ENCODE results near the gene ACSL5. TPM values are rescaled to one million over a fixed set of nuclear protein-coding genes. Genes with fewer than 3 reads are reported as not detected.
A peak's percentile ranks its signal among the peaks of the same experiment; 100 is the strongest.

Gene ACSL5
- total RNA-seq, 1 donor from 2014 or later: 4.2 TPM

DNA sequence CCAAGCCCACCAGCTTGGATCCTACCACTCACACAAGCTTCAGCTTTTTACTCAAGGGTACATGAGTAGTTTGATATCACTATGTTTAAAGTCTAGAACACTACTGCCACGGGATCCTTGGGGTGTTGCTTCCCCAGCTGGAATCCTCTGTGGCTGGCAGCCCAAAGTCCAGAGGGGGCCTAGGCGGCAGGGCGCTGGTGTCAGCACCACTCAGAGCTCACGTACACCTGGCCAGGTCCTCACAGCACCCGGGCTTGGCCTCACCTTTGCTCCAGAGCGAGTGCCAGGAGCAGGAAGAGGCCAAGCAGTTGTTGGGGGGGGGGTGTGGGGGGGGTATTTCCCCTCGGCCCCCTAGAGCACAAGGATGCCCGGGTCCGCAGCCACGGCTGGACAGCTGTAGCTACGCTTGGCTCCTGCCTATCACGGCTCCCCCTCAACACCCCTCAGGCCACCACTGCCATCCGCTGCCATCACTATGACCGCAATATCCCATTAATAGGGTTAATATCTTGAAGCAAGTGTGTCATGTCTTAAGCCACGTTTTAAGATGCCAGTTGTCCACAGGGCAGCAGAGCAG, 55.8 kb downstream of the ACSL5 start:
- no peak overlapping the region for H3K4me3 ChIP-seq (ENCODE audit: low read length in 3 of 3)
- H3K9ac ChIP-seq (ENCODE audit: low read depth in 1 of 3, low read length in 3 of 3): no peak overlapping the region
- H3K9me3 ChIP-seq (ENCODE audit: control insufficient read depth in 3 of 3, low read length in 3 of 3): no peaks in the 10 kb centered on the region
- no peaks in the 10 kb centered on the region for H3K27me3 ChIP-seq (ENCODE audit: control insufficient read depth in 3 of 3, insufficient read depth in 3 of 3, low read length in 3 of 3)
- peaks cover 10 to 57% (median 54%) of the 10 kb centered on the region in 3 donors for H3K36me3 ChIP-seq (ENCODE audit: control insufficient read depth in 3 of 3, insufficient read depth in 3 of 3, low read length in 3 of 3)
- no peaks in the 10 kb centered on the region for H3K4me1 ChIP-seq (ENCODE audit: control insufficient read depth in 3 of 3, insufficient read depth in 3 of 3, low read length in 3 of 3)
- H3K27ac ChIP-seq (ENCODE audit: low read depth, low read length): no peak overlapping the region

GRCh38 chr10:112433136-112433535, 59.2 kb downstream of the ACSL5 start:
- no peak overlapping the region for H3K9ac ChIP-seq (ENCODE audit: low read depth in 1 of 3, low read length in 3 of 3)
- H3K27ac ChIP-seq (ENCODE audit: low read depth, low read length): no peak overlapping the region
- no peak overlapping the region for H3K4me3 ChIP-seq (ENCODE audit: low read length in 3 of 3)
- no peaks in the 10 kb centered on the region for H3K4me1 ChIP-seq (ENCODE audit: control insufficient read depth in 3 of 3, insufficient read depth in 3 of 3, low read length in 3 of 3)
- H3K9me3 ChIP-seq (ENCODE audit: control insufficient read depth in 3 of 3, low read length in 3 of 3): no peaks in the 10 kb centered on the region
- H3K27me3 ChIP-seq (ENCODE audit: control insufficient read depth in 3 of 3, insufficient read depth in 3 of 3, low read length in 3 of 3): no peaks in the 10 kb centered on the region
- peaks cover 20 to 62% (median 61%) of the 10 kb centered on the region in 3 donors for H3K36me3 ChIP-seq (ENCODE audit: control insufficient read depth in 3 of 3, insufficient read depth in 3 of 3, low read length in 3 of 3)

GRCh38 chr10:112434988-112435619, 61.2 kb downstream of the ACSL5 start:
- H3K27me3 ChIP-seq (ENCODE audit: control insufficient read depth in 3 of 3, insufficient read depth in 3 of 3, low read length in 3 of 3): no peaks in the 10 kb centered on the region
- H3K9me3 ChIP-seq (ENCODE audit: control insufficient read depth in 3 of 3, low read length in 3 of 3): no peaks in the 10 kb centered on the region
- no peak overlapping the region for H3K9ac ChIP-seq (ENCODE audit: low read depth in 1 of 3, low read length in 3 of 3)
- H3K4me3 ChIP-seq (ENCODE audit: low read length in 3 of 3): no peak overlapping the region
- H3K27ac ChIP-seq (ENCODE audit: low read depth, low read length): no peak overlapping the region
- H3K4me1 ChIP-seq (ENCODE audit: control insufficient read depth in 3 of 3, insufficient read depth in 3 of 3, low read length in 3 of 3): no peaks in the 10 kb centered on the region
- H3K36me3 ChIP-seq (ENCODE audit: control insufficient read depth in 3 of 3, insufficient read depth in 3 of 3, low read length in 3 of 3): peaks cover 20 to 65% (median 55%) of the 10 kb centered on the region in 3 donors

DNA sequence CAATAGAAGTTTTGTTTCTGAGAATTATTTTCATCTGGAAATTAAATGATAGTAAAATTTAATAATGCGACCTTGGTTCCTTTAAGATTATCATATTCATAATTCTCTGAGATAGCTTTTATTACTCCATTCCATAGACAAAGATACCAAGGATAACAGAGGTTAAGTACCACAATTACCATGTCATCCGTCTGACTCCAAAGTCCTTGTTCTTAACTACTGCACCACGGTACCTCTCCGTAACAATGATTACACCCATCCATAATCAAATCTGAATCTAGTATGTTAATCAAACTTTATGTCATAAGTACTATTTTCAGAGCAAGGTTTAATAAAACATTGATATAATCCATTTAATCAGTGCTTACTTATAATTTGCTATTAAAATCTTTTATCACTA, 64.4 kb downstream of the ACSL5 start:
- H3K36me3 ChIP-seq (ENCODE audit: control insufficient read depth in 3 of 3, insufficient read depth in 3 of 3, low read length in 3 of 3): peaks cover 16 to 66% (median 51%) of the 10 kb centered on the region in 3 donors
- no peak overlapping the region for H3K4me3 ChIP-seq (ENCODE audit: low read length in 3 of 3)
- no peak overlapping the region for H3K9ac ChIP-seq (ENCODE audit: low read depth in 1 of 3, low read length in 3 of 3)
- no peaks in the 10 kb centered on the region for H3K4me1 ChIP-seq (ENCODE audit: control insufficient read depth in 3 of 3, insufficient read depth in 3 of 3, low read length in 3 of 3)
- no peak overlapping the region for H3K27ac ChIP-seq (ENCODE audit: low read depth, low read length)
- no peaks in the 10 kb centered on the region for H3K9me3 ChIP-seq (ENCODE audit: control insufficient read depth in 3 of 3, low read length in 3 of 3)
- H3K27me3 ChIP-seq (ENCODE audit: control insufficient read depth in 3 of 3, insufficient read depth in 3 of 3, low read length in 3 of 3): no peaks in the 10 kb centered on the region

GRCh38 chr10:112441520-112441919, 67.6 kb downstream of the ACSL5 start:
- Histone ChIP-seq H3K4me3 (ENCODE audit: low read length in 3 of 3) (no peak overlapping the region), H3K36me3 (ENCODE audit: control insufficient read depth in 3 of 3, insufficient read depth in 3 of 3, low read length in 3 of 3) (peaks cover 21 to 54% (median 43%) of the 10 kb centered on the region in 3 donors), H3K9me3 (ENCODE audit: control insufficient read depth in 3 of 3, low read length in 3 of 3) (no peaks in the 10 kb centered on the region), H3K27me3 (ENCODE audit: control insufficient read depth in 3 of 3, insufficient read depth in 3 of 3, low read length in 3 of 3) (no peaks in the 10 kb centered on the region), H3K9ac (ENCODE audit: low read depth in 1 of 3, low read length in 3 of 3) (no peak overlapping the region), H3K27ac (ENCODE audit: low read depth, low read length) (no peak overlapping the region), H3K4me1 (ENCODE audit: control insufficient read depth in 3 of 3, insufficient read depth in 3 of 3, low read length in 3 of 3) (peaks cover 8 to 17% (median 15%) of the 10 kb centered on the region in 3 donors)

DNA sequence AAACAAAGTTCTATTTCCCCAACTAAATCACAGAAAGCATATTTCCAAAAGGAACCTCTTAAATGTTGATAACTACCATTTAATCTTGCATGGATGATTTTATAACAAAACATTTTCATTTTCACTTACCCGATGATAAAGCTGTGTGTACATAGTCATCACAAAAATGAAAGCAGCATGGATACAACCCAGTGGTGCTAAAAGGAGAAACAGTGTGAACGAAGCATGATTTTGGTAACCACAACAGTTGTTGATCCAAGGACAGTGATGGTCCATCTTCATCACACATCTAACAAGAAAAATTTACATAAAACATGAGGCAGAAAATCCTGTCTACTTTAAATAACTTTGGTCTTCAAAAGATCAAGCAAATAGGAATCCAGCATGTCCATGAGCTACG, 68.1 kb downstream of the ACSL5 start:
- Histone ChIP-seq H3K9me3 (ENCODE audit: control insufficient read depth in 3 of 3, low read length in 3 of 3) (no peaks in the 10 kb centered on the region), H3K36me3 (ENCODE audit: control insufficient read depth in 3 of 3, insufficient read depth in 3 of 3, low read length in 3 of 3) (peaks cover 21 to 56% (median 38%) of the 10 kb centered on the region in 3 donors)

DNA sequence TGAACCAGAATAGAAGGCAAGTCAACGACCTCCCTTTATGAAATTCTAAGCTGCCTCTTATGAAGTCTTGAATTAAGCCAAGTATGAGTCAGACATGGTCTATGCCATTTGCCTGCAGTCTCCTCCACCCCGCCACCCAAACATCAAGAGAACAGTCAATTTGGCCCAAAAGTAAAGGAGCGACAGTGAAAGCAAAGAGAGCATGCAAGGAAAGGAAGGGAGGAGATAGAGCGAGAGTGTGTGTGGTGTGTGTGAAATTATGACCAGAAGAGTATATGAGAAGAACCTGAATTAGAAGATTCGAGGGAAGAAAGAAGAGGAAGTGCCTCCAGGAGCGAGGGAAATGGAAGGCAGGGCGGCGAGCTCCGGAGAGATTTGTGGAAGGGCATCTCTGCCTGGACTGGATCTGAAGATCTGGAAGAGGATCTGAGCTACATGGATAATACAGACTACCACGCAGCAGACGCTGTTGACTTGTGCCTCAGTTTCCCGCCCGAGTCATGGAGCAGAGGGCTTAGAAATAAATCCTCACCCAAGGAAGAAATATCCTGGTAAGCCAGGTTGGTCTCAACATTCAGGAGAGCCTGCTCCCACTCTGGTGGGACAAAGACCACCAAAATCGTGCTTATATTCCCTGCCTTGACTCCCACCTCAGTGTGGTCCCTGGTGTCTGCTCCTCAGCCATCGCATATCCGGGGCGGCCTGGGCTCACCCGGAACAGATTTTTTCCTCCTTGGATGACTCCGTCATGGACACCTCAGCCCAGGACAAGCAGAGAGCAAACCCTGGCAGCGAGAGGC, 72.3 kb downstream of the ACSL5 start:
- peak overlapping the region; percentile 89 for H3K27ac ChIP-seq (ENCODE audit: low read depth, low read length)
- peaks cover 15 to 28% (median 19%) of the 10 kb centered on the region in 3 donors for H3K36me3 ChIP-seq (ENCODE audit: control insufficient read depth in 3 of 3, insufficient read depth in 3 of 3, low read length in 3 of 3)
- H3K27me3 ChIP-seq (ENCODE audit: control insufficient read depth in 3 of 3, insufficient read depth in 3 of 3, low read length in 3 of 3): no peaks in the 10 kb centered on the region

More for the DNA sequence above, 68.1 kb downstream of the ACSL5 start:
- Histone ChIP-seq H3K27ac (ENCODE audit: low read depth, low read length) (no peak overlapping the region), H3K27me3 (ENCODE audit: control insufficient read depth in 3 of 3, insufficient read depth in 3 of 3, low read length in 3 of 3) (no peaks in the 10 kb centered on the region), H3K4me1 (ENCODE audit: control insufficient read depth in 3 of 3, insufficient read depth in 3 of 3, low read length in 3 of 3) (peaks cover 8 to 18% (median 17%) of the 10 kb centered on the region in 3 donors), H3K4me3 (ENCODE audit: low read length in 3 of 3) (no peak overlapping the region), H3K9ac (ENCODE audit: low read depth in 1 of 3, low read length in 3 of 3) (no peak overlapping the region)

DNA sequence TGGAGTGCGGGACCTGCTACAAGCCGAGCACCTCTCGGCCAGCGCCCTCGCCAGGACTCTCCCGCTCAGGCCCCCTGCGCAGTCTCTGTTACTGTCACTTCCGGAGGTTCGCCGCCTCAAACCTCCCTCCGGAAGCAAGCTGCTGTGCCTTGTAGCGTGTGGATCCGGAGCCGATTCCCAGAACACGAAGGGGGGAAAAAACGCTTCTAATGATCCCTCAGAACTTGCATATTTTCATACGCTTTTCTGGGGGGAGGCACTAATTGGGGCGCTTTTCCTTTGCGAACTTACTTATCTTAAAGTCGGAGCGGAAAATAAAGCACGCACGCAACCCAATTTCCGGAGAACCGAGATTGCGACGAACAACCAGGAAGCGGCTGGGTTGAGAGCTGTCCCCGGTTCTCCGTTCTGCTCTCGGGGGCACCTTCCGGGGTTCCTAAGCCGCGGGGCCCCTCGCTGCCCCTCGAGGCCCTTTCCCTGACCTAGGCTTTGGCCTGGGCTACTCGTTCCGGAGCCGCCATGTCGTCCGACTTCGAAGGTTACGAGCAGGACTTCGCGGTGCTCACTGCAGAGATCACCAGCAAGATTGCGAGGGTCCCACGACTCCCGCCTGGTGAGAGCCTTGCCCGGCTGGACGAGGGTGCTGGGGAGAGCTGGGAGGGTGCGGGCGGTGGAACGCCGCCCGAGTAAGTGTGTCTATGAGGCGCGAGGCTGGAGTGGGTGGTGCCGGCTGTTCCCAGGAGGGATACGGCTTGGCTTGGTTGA, 73.1 kb downstream of the ACSL5 start, which contains the start of the genes VTI1A and ZDHHC6:
Gene VTI1A (plus strand): TSS at position 361 of the 765 bp plus-strand sequence. CDS start 159 bp downstream, at position 520.
Gene ZDHHC6 (minus strand): TSS at position 60 of the 765 bp plus-strand sequence. CDS start 1,478 bp downstream, outside the sequence.
- Histone ChIP-seq H3K9me3 (ENCODE audit: control insufficient read depth in 3 of 3, low read length in 3 of 3) (no peaks in the 10 kb centered on the region), H3K27ac (ENCODE audit: low read depth, low read length) (peak within 1 kb of the TSS; percentile 89), H3K4me3 (ENCODE audit: low read length in 3 of 3) (peak within 1 kb of the TSS; percentile 97 to 100 (median 98)), H3K36me3 (ENCODE audit: control insufficient read depth in 3 of 3, insufficient read depth in 3 of 3, low read length in 3 of 3) (peaks cover 11 to 21% (median 12%) of the 10 kb centered on the region in 3 donors), H3K9ac (ENCODE audit: low read depth in 1 of 3, low read length in 3 of 3) (peak within 1 kb of the TSS; percentile 97 to 99 (median 98)), H3K4me1 (ENCODE audit: control insufficient read depth in 3 of 3, insufficient read depth in 3 of 3, low read length in 3 of 3) (peaks cover 14 to 34% (median 32%) of the 10 kb centered on the region in 3 donors), H3K27me3 (ENCODE audit: control insufficient read depth in 3 of 3, insufficient read depth in 3 of 3, low read length in 3 of 3) (no peaks in the 10 kb centered on the region)

More for the DNA sequence above, 72.3 kb downstream of the ACSL5 start:
- peak overlapping the region; percentile 97 to 99 (median 98) for H3K9ac ChIP-seq (ENCODE audit: low read depth in 1 of 3, low read length in 3 of 3)
- no peaks in the 10 kb centered on the region for H3K9me3 ChIP-seq (ENCODE audit: control insufficient read depth in 3 of 3, low read length in 3 of 3)
- peaks cover 14 to 34% (median 32%) of the 10 kb centered on the region in 3 donors for H3K4me1 ChIP-seq (ENCODE audit: control insufficient read depth in 3 of 3, insufficient read depth in 3 of 3, low read length in 3 of 3)
- H3K4me3 ChIP-seq (ENCODE audit: low read length in 3 of 3): peak overlapping the region; percentile 97 to 100 (median 98)

DNA sequence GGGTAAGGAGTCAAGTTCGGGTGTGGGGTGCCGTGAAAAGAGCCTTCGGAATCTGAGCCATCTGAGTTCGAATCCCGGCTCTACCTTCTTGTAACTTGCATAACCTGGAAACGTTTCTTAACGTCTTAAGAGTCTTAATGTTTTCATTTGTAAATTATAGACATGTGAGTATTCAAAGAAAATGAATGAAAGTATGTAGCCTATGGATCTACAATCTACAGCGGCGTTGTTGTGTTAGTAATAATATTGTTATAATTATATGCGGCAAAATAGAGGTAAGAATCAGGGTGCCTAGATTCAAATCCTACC, 73.7 kb downstream of the ACSL5 start:
- peak overlapping the region; percentile 97 to 99 (median 98) for H3K9ac ChIP-seq (ENCODE audit: low read depth in 1 of 3, low read length in 3 of 3)
- peaks cover 14 to 34% (median 32%) of the 10 kb centered on the region in 3 donors for H3K4me1 ChIP-seq (ENCODE audit: control insufficient read depth in 3 of 3, insufficient read depth in 3 of 3, low read length in 3 of 3)
- no peaks in the 10 kb centered on the region for H3K27me3 ChIP-seq (ENCODE audit: control insufficient read depth in 3 of 3, insufficient read depth in 3 of 3, low read length in 3 of 3)
- H3K27ac ChIP-seq (ENCODE audit: low read depth, low read length): peak overlapping the region; percentile 89
- H3K4me3 ChIP-seq (ENCODE audit: low read length in 3 of 3): peak overlapping the region; percentile 97 to 100 (median 98)
- H3K36me3 ChIP-seq (ENCODE audit: control insufficient read depth in 3 of 3, insufficient read depth in 3 of 3, low read length in 3 of 3): peaks cover 10 to 16% (median 10%) of the 10 kb centered on the region in 3 donors
- no peaks in the 10 kb centered on the region for H3K9me3 ChIP-seq (ENCODE audit: control insufficient read depth in 3 of 3, low read length in 3 of 3)

All from skeletal muscle tissue (tissue), 4 donors.